OCI-LY3 (cell line): ENCODE results near the gene AKAP6.

ENCODE experiments used
- CTCF ChIP-seq: fragments of 200-600, 300-600 bp; sonication (generic); IDR thresholded peaks from 2 replicates; pipeline ENCODE4 v1.5.1; 2014; ENCODE audit warnings: antibody characterized with exemption, low read length, low read depth
- EZH2phosphoT487 ChIP-seq: fragments of 200-600 bp; shearing (Covaris generic); IDR thresholded peaks from 2 replicates; pipeline ENCODE4 v1.6.1; 2018; ENCODE audit warnings: antibody characterized with exemption, mixed run types, low read depth

- no peak for TF ChIP-seq CTCF
- TF ChIP-seq EZH2phosphoT487, result no peak
These were observed 147.4 kb downstream of the AKAP6 start for GRCh38 chr14:32476532-32476931.
